ENCODE data around the gene CD5L.

- no peak for TF ChIP-seq CTCF (IDR thresholded peaks at IDR 0.05; ENCODE audit: low read depth, low read length)
- TF ChIP-seq EZH2phosphoT487 (IDR thresholded peaks at IDR 0.05; ENCODE audit: low read depth), result no peak
Measured at GRCh38 chr1:157819215-157819614, 22.4 kb downstream of the CD5L start.

All from OCI-LY3 (cell line).